Memory B cell (primary cell): ENCODE measurements around the gene ZBTB17.
A peak's percentile ranks its signal among the peaks of the same experiment; 100 is the strongest.

Experiments used
- ATAC-seq: fragments of 150-1000 bp; cut with Tn5 transposase; 2 replicates; pipeline ENCODE4 v1.10.0; 2021; ENCODE audit warnings: low read depth, mild to moderate bottlenecking, moderate library complexity
- DNase-seq, 2 donors: peaks; one replicate each; pipeline ENCODE4 v3.0.0; 2022; ENCODE audit warnings: low spot score in 2 of 2
- H3K27ac Mint-ChIP-seq: one replicate; pipeline ENCODE4 v1.8.0; 2022; ENCODE audit warnings: mild to moderate bottlenecking, moderate library complexity, mixed read lengths
- H3K27me3 Mint-ChIP-seq: one replicate; pipeline ENCODE4 v1.8.0; 2022; ENCODE audit warnings: mixed read lengths
- H3K36me3 Mint-ChIP-seq: one replicate; pipeline ENCODE4 v1.8.0; 2022; ENCODE audit warnings: mild to moderate bottlenecking, mixed read lengths
- H3K4me1 Mint-ChIP-seq: one replicate; pipeline ENCODE4 v1.8.0; 2022; ENCODE audit warnings: mixed read lengths
- H3K4me3 Mint-ChIP-seq: one replicate; pipeline ENCODE4 v1.8.0; 2022; ENCODE audit warnings: mild to moderate bottlenecking, moderate library complexity, mixed read lengths
- H3K9me3 Mint-ChIP-seq: one replicate; pipeline ENCODE4 v1.8.0; 2022; ENCODE audit warnings: mixed read lengths

ZBTB17 gene

GRCh38 chr1:15954316-15954715 is 21.6 kb downstream of the ZBTB17 start:
- Mint-ChIP-seq H3K4me3 (no peak overlapping the region), H3K36me3 (peaks cover 13% of the 10 kb centered on the region)

GRCh38 chr1:15953791-15954241 is 22.1 kb downstream of the ZBTB17 start:
- no peaks in the 10 kb centered on the region for H3K9me3 Mint-ChIP-seq
- H3K4me3 Mint-ChIP-seq = no peak overlapping the region
- DNase-seq (no peak), ATAC-seq (no peak)
- H3K4me1 Mint-ChIP-seq = peaks cover 70% of the 10 kb centered on the region
- no peaks in the 10 kb centered on the region for H3K27me3 Mint-ChIP-seq
- H3K36me3 Mint-ChIP-seq = peaks cover 13% of the 10 kb centered on the region
- H3K27ac Mint-ChIP-seq = peak overlapping the region; percentile 45

More at GRCh38 chr1:15954316-15954715, 21.6 kb downstream of the ZBTB17 start:
- Mint-ChIP-seq H3K27me3 (no peaks in the 10 kb centered on the region), H3K9me3 (no peaks in the 10 kb centered on the region), H3K4me1 (peaks cover 65% of the 10 kb centered on the region), H3K27ac (no peak overlapping the region)
- ATAC-seq = no peak
- DNase-seq = no peak

GRCh38 chr1:15953294-15953771 is 22.6 kb downstream of the ZBTB17 start:
- Mint-ChIP-seq H3K4me3 (no peak overlapping the region), H3K36me3 (peaks cover 13% of the 10 kb centered on the region), H3K9me3 (no peaks in the 10 kb centered on the region), H3K27ac (peak overlapping the region; percentile 45), H3K4me1 (peaks cover 70% of the 10 kb centered on the region), H3K27me3 (no peaks in the 10 kb centered on the region)
- ATAC-seq (no peak), DNase-seq (no peak)

- no peaks in the 10 kb centered on the region for H3K9me3 Mint-ChIP-seq
- ATAC-seq = no peak
- no peak for DNase-seq
- peak overlapping the region; percentile 88 for H3K27ac Mint-ChIP-seq
- H3K4me1 Mint-ChIP-seq = peaks cover 72% of the 10 kb centered on the region
- H3K27me3 Mint-ChIP-seq = no peaks in the 10 kb centered on the region
- H3K4me3 Mint-ChIP-seq = no peak overlapping the region
- H3K36me3 Mint-ChIP-seq = peaks cover 15% of the 10 kb centered on the region
Measured at GRCh38 chr1:15952317-15953258, 23.3 kb downstream of the ZBTB17 start.

- Mint-ChIP-seq H3K9me3 (no peaks in the 10 kb centered on the region), H3K36me3 (peaks cover 14% of the 10 kb centered on the region)
- no peak for ATAC-seq
Measured at GRCh38 chr1:15951341-15952153, 24.4 kb downstream of the ZBTB17 start.

GRCh38 chr1:15950763-15951295 is 25.1 kb downstream of the ZBTB17 start:
- H3K27ac Mint-ChIP-seq = peak overlapping the region; percentile 88
- H3K4me3 Mint-ChIP-seq = peak overlapping the region; percentile 53
- ATAC-seq (no peak), DNase-seq (no peak)
- H3K4me1 Mint-ChIP-seq = peaks cover 67% of the 10 kb centered on the region
- H3K36me3 Mint-ChIP-seq = peaks cover 13% of the 10 kb centered on the region
- no peaks in the 10 kb centered on the region for H3K9me3 Mint-ChIP-seq
- H3K27me3 Mint-ChIP-seq = no peaks in the 10 kb centered on the region

More at GRCh38 chr1:15951341-15952153, 24.4 kb downstream of the ZBTB17 start:
- Mint-ChIP-seq H3K4me1 (peaks cover 72% of the 10 kb centered on the region), H3K4me3 (peak overlapping the region; percentile 40), H3K27ac (peak overlapping the region; percentile 88), H3K27me3 (no peaks in the 10 kb centered on the region)
- DNase-seq = no peak

GRCh38 chr1:15950302-15950701 is 25.6 kb downstream of the ZBTB17 start:
- Mint-ChIP-seq H3K36me3 (peaks cover 13% of the 10 kb centered on the region), H3K27me3 (no peaks in the 10 kb centered on the region), H3K9me3 (no peaks in the 10 kb centered on the region), H3K4me3 (peak overlapping the region; percentile 77), H3K27ac (peak overlapping the region; percentile 88), H3K4me1 (peaks cover 66% of the 10 kb centered on the region)
- ATAC-seq (peak; percentile 8), DNase-seq (no peak)

GRCh38 chr1:15949453-15950245 is 26.3 kb downstream of the ZBTB17 start:
- ATAC-seq (peak; percentile 87), DNase-seq (peak; percentile 77 to 84)
- peaks cover 10% of the 10 kb centered on the region for H3K36me3 Mint-ChIP-seq
- no peaks in the 10 kb centered on the region for H3K9me3 Mint-ChIP-seq
- H3K4me1 Mint-ChIP-seq = peaks cover 62% of the 10 kb centered on the region
- no peaks in the 10 kb centered on the region for H3K27me3 Mint-ChIP-seq
- peak overlapping the region; percentile 77 for H3K4me3 Mint-ChIP-seq
- H3K27ac Mint-ChIP-seq = peak overlapping the region; percentile 88

GRCh38 chr1:15948595-15949452 is 27.1 kb downstream of the ZBTB17 start:
- DNase-seq (no peak), ATAC-seq (no peak)
- H3K27ac Mint-ChIP-seq = peak overlapping the region; percentile 88
- H3K4me3 Mint-ChIP-seq = peak overlapping the region; percentile 77
- peaks cover 61% of the 10 kb centered on the region for H3K4me1 Mint-ChIP-seq
- no peaks in the 10 kb centered on the region for H3K9me3 Mint-ChIP-seq
- no peaks in the 10 kb centered on the region for H3K27me3 Mint-ChIP-seq
- H3K36me3 Mint-ChIP-seq = peaks cover 10% of the 10 kb centered on the region

- peak overlapping the region; percentile 88 for H3K27ac Mint-ChIP-seq
- H3K27me3 Mint-ChIP-seq = no peaks in the 10 kb centered on the region
- no peaks in the 10 kb centered on the region for H3K9me3 Mint-ChIP-seq
- ATAC-seq = no peak
- H3K36me3 Mint-ChIP-seq = peaks cover 10% of the 10 kb centered on the region
- DNase-seq = no peak
- H3K4me3 Mint-ChIP-seq = peak overlapping the region; percentile 77
- H3K4me1 Mint-ChIP-seq = peaks cover 59% of the 10 kb centered on the region
Measured at GRCh38 chr1:15948091-15948591, 27.8 kb downstream of the ZBTB17 start.

GRCh38 chr1:15947382-15948090 is 28.4 kb downstream of the ZBTB17 start:
- DNase-seq (no peak), ATAC-seq (no peak)
- no peaks in the 10 kb centered on the region for H3K9me3 Mint-ChIP-seq
- no peaks in the 10 kb centered on the region for H3K27me3 Mint-ChIP-seq
- H3K27ac Mint-ChIP-seq = peak overlapping the region; percentile 88
- peak overlapping the region; percentile 77 for H3K4me3 Mint-ChIP-seq
- H3K36me3 Mint-ChIP-seq = peaks cover 7% of the 10 kb centered on the region
- peaks cover 56% of the 10 kb centered on the region for H3K4me1 Mint-ChIP-seq
